Mesodermal cell (in vitro differentiated cells): ENCODE measurements around the gene SLC5A9.

Experiments
- H3K27ac ChIP-seq: 2 replicates; pipeline ENCODE4 v1.7.0; 2013; ENCODE audit warnings: mild to moderate bottlenecking, low read depth, low read length, moderate library complexity; ENCODE audit not compliant: severe bottlenecking
- H3K36me3 ChIP-seq: 2 replicates; pipeline ENCODE4 v1.7.1; 2013; ENCODE audit warnings: mild to moderate bottlenecking, low read length, moderate library complexity; ENCODE audit not compliant: control insufficient read depth, insufficient read depth
- H3K4me1 ChIP-seq: one replicate; pipeline ENCODE4 v1.7.1; 2013; ENCODE audit warnings: mild to moderate bottlenecking, low read length; ENCODE audit not compliant: insufficient read depth, control insufficient read depth, poor library complexity, severe bottlenecking
- H3K4me3 ChIP-seq: 2 replicates; pipeline ENCODE4 v1.7.0; 2013; ENCODE audit warnings: low read length, control low read depth, mild to moderate bottlenecking; ENCODE audit not compliant: insufficient read depth, poor library complexity, severe bottlenecking; ENCODE audit errors: extremely low read depth
- H3K9me3 ChIP-seq: 2 replicates; pipeline ENCODE4 v1.7.1; 2013; ENCODE audit warnings: mild to moderate bottlenecking, low read length, moderate library complexity; ENCODE audit not compliant: control insufficient read depth
- WGBS, 2 experiments: methylation state at CpG; one replicate each; pipeline ENCODE4 v1.1.5; 2013; ENCODE audit warnings: missing lambda C conversion rate in 2 of 2; ENCODE audit not compliant: insufficient coverage in 2 of 2; 5-methylcytosine and 5-hydroxymethylcytosine counted together

Gene SLC5A9

DNA sequence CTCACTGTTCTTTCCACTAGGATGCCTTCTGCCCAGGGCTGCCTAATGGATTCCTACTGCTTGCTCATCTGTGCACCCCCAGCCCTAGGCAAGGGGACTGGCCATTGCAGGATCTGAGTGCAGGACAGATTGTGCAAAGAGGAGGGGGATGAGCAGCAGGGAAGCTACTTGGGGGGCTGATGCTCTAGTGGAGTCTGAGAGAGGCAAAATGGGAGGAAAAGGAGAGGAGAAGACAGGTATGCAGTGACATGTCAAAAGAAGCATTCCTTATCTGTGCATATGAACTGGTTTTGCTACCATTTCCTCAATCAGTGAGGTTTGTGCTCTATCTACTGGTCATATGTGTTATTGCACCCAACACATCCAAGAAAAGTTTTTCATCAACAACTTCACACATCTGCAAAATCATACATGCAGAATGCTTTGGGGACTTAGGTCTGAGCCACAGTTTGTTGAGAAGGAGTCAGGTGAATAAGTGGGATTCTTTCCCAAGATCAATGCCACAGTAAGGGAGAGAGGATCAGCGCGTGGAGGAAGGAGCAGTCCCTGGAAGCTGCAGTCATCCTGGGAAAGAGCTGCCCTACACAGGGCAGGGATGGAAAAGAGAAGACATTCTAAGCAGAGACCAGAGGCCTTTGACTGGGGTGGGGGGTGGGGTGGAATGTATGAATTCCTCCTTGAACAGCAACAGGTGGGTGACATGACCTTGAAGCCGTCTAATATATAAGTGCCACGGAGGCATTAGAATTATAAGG lies 14.4 kb downstream of the SLC5A9 start:
- no peaks in the 10 kb centered on the region for H3K4me1 ChIP-seq
- 56 to 60% methylated on average over 2 to 3 of the region's 4 CpGs for WGBS, 2 experiments
- no peak overlapping the region for H3K4me3 ChIP-seq
- H3K27ac ChIP-seq: no peak overlapping the region
- H3K36me3 ChIP-seq: no peaks in the 10 kb centered on the region
- H3K9me3 ChIP-seq: no peaks in the 10 kb centered on the region

GRCh38 chr1:48242141-48242736 lies 19.7 kb downstream of the SLC5A9 start:
- no peaks in the 10 kb centered on the region for H3K4me1 ChIP-seq
- WGBS, 2 experiments: 92 to 96% methylated on average over 5 to 8 of the region's 12 CpGs
- no peak overlapping the region for H3K4me3 ChIP-seq
- H3K27ac ChIP-seq: no peak overlapping the region
- H3K36me3 ChIP-seq: no peaks in the 10 kb centered on the region
- no peaks in the 10 kb centered on the region for H3K9me3 ChIP-seq

DNA sequence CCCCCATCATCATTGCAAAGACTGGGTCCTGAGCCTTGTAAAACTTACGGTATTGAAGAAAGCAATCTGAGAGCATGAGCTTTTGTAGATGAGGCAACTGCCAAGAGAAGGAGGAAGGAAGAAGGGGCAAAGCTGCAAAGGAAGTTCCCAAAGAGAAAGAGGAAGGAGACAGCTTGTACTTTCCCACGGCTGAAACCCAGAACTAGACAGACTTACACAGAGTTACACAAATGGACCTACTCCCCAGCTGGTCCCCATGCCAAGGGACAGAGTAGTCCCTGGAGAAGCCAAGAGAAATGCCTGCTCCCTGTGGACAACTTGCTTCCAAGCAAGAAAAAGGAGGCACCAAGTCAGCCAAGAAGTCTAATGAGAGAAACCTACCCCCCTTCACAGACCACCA lies 22.6 kb downstream of the SLC5A9 start:
- Histone ChIP-seq H3K4me1 (no peaks in the 10 kb centered on the region), H3K27ac (no peak overlapping the region)
- WGBS, 2 experiments: 100% methylated on average over 1 of the region's 2 CpGs; no CpG with 5 or more reads in 1 of the 2 experiments

DNA sequence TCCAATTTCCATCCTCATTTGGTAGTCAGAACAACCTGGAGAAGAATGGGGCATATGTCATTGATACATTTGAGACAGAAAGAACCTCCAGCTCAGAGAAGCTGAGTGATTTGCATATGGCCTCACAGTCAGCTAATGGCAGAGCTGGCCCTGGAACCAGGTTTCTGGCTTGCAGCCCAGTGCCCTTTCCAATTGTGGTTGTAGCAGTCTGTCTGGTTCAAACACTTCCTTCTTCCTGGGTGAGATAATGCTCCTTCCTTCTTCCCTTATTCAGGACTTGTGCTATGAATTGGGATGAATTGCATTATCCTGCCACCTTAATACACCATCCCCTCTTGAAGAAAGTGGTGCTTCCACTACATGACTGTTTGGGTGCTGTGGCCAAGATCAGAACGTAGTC lies 24.2 kb downstream of the SLC5A9 start:
- H3K27ac ChIP-seq: no peak overlapping the region
- WGBS, 2 experiments: 100% methylated on average over 1 of the region's 1 CpG
- H3K4me1 ChIP-seq: no peaks in the 10 kb centered on the region
- H3K36me3 ChIP-seq: no peaks in the 10 kb centered on the region
- H3K4me3 ChIP-seq: no peak overlapping the region
- no peaks in the 10 kb centered on the region for H3K9me3 ChIP-seq

More for the DNA sequence above, 22.6 kb downstream of the SLC5A9 start:
- Histone ChIP-seq H3K4me3 (no peak overlapping the region), H3K9me3 (no peaks in the 10 kb centered on the region), H3K36me3 (no peaks in the 10 kb centered on the region)

GRCh38 chr1:48248356-48248755 lies 25.8 kb downstream of the SLC5A9 start:
- WGBS, 2 experiments: 83 to 94% methylated on average over 2 to 3 of the region's 4 CpGs
- H3K4me3 ChIP-seq: no peak overlapping the region
- no peaks in the 10 kb centered on the region for H3K36me3 ChIP-seq
- no peaks in the 10 kb centered on the region for H3K9me3 ChIP-seq
- no peak overlapping the region for H3K27ac ChIP-seq
- H3K4me1 ChIP-seq: no peaks in the 10 kb centered on the region

GRCh38 chr1:48249868-48250267 lies 27.4 kb downstream of the SLC5A9 start:
- Histone ChIP-seq H3K9me3 (no peaks in the 10 kb centered on the region), H3K27ac (no peak overlapping the region), H3K4me1 (no peaks in the 10 kb centered on the region), H3K36me3 (no peaks in the 10 kb centered on the region), H3K4me3 (no peak overlapping the region)
- 85 to 97% methylated on average over 3 of the region's 3 CpGs for WGBS, 2 experiments

DNA sequence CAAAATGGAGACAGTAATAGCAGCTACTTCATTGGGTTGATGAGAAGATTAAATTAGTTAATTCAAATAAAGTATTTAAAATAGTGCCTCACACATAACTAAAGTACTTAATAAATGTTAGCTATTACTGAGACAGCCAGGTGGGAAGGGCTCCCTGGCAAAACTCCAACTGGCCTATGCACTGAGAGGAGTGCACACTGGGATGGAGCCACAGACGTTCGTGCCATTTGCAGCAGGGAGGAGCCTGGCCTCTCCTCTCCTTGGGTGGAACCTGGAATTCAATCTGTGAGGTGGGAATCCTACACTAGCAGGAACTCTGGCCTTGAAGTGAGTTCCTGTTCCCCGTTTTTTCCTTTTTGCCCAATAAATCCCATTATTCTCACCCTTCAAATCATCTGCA lies 28.1 kb downstream of the SLC5A9 start:
- Histone ChIP-seq H3K4me3 (no peak overlapping the region), H3K36me3 (no peaks in the 10 kb centered on the region), H3K9me3 (no peaks in the 10 kb centered on the region), H3K27ac (no peak overlapping the region), H3K4me1 (no peaks in the 10 kb centered on the region)
- 78 to 80% methylated on average over 3 of the region's 3 CpGs for WGBS, 2 experiments

DNA sequence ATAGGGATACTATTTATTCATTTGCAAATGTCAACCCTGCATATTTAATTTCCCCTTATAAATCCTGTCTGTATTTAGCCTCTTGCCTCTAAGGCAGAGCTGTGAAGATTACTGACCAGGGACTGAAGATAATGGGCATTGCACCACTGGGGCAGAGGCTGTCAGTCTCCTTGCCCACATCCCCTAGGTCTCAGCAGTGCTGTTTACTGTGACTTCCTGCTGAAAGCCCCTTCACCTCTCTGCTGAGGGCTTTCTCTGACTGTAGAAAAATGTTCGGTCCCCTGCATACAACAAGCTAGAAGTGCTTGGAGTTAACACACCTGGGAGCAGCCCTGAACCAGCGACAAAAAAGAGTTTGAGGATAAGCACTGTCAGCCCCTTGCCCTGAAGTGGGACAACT lies 28.8 kb downstream of the SLC5A9 start:
- 100% methylated on average over 2 of the region's 2 CpGs for WGBS, 2 experiments
- no peak overlapping the region for H3K4me3 ChIP-seq
- no peak overlapping the region for H3K27ac ChIP-seq
- no peaks in the 10 kb centered on the region for H3K36me3 ChIP-seq
- no peaks in the 10 kb centered on the region for H3K4me1 ChIP-seq
- no peaks in the 10 kb centered on the region for H3K9me3 ChIP-seq

GRCh38 chr1:48251821-48252220 lies 29.3 kb downstream of the SLC5A9 start:
- H3K4me3 ChIP-seq: no peak overlapping the region
- WGBS, 2 experiments: 72 to 79% methylated on average over 2 to 3 of the region's 3 CpGs
- no peak overlapping the region for H3K27ac ChIP-seq
- no peaks in the 10 kb centered on the region for H3K9me3 ChIP-seq
- no peaks in the 10 kb centered on the region for H3K4me1 ChIP-seq
- H3K36me3 ChIP-seq: no peaks in the 10 kb centered on the region

DNA sequence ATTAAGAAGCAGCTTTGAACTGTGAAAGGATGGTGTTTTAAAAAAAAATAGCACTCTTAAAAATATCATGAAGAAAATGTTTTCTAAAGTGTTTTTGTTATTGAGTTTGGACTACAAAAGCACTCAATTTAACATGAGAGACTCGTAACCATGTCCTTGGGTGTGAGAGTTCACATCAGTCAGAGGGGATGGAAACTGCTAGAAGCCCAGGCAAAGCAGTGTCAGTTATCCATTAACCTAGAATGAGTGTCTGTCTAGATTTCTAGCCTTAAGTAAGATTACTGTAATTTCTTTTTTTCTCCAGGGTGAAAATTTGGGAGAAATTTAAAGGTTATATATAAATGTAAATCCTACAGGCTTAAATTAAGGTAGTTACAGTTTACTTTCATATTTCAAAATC lies 31.7 kb downstream of the SLC5A9 start:
- Histone ChIP-seq H3K27ac (no peak overlapping the region), H3K4me1 (no peaks in the 10 kb centered on the region), H3K4me3 (no peak overlapping the region), H3K9me3 (no peaks in the 10 kb centered on the region), H3K36me3 (no peaks in the 10 kb centered on the region)
- WGBS, 2 experiments: 83% methylated on average over 1 of the region's 1 CpG; no CpG with 5 or more reads in 1 of the 2 experiments

DNA sequence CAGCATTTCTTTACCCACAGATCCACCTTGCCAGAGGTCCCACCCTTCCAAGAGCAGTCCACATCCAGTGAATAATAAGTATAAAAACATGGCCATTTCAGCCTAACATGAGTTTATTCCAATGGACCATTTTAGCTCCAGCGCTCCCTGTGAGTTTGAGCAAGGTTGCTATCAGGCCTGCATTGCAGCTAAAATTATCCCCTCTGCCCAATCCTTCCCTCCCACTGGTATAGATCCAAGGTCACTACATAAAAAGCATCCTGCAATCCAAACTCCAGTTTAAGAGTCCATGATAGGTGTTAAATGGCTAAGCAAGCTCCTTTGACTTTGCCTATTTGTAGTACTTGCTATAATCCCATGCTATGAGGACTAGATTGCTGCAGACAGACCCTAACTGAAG lies 35.6 kb downstream of the SLC5A9 start:
- Histone ChIP-seq H3K9me3 (no peaks in the 10 kb centered on the region), H3K36me3 (no peaks in the 10 kb centered on the region), H3K27ac (no peak overlapping the region), H3K4me1 (no peaks in the 10 kb centered on the region), H3K4me3 (no peak overlapping the region)
- WGBS, 2 experiments: 89 to 100% methylated on average over 1 of the region's 1 CpG
